KOPT-K1 (cell line): ENCODE data around the gene P2RX4.
"Not testable (repeated sequence)": the region's sequence is repeated elsewhere in the genome, so short reads cannot be mapped to it uniquely, and the experiment has no call there.

Source experiments
- H3K27ac ChIP-seq: fragments of 200-600 bp; sonication (generic); 2 replicates; pipeline ENCODE4 v1.5.1; 2016; ENCODE audit warnings: antibody characterized with exemption, mild to moderate bottlenecking, low read depth, low read length; ENCODE audit not compliant: poor library complexity, severe bottlenecking
- H3K36me3 ChIP-seq: fragments of 200-600 bp; sonication (generic); 2 replicates; pipeline ENCODE4 v1.5.1; 2017; ENCODE audit warnings: antibody characterized with exemption, mild to moderate bottlenecking, low read length, moderate library complexity; ENCODE audit not compliant: insufficient read depth
- H3K9me3 ChIP-seq: fragments of 200-600 bp; sonication (generic); 2 replicates; pipeline ENCODE4 v1.5.1; 2017; ENCODE audit warnings: antibody characterized with exemption, low read length, mild to moderate bottlenecking; ENCODE audit not compliant: insufficient read depth, poor library complexity, severe bottlenecking

The P2RX4 gene

GRCh38 chr12:121255433-121255832 is 45.5 kb downstream of the P2RX4 start:
- no peak overlapping the region for H3K27ac ChIP-seq
- H3K9me3 ChIP-seq: no peaks in the 10 kb centered on the region
- peaks cover 97% of the 10 kb centered on the region for H3K36me3 ChIP-seq

GRCh38 chr12:121257704-121258449 is 47.9 kb downstream of the P2RX4 start:
- H3K36me3 ChIP-seq: peaks cover 97% of the 10 kb centered on the region

GRCh38 chr12:121259074-121259473 is 49.1 kb downstream of the P2RX4 start:
- no peak overlapping the region for H3K27ac ChIP-seq
- peaks cover 97% of the 10 kb centered on the region for H3K36me3 ChIP-seq
- no peaks in the 10 kb centered on the region for H3K9me3 ChIP-seq

More at GRCh38 chr12:121257704-121258449, 47.9 kb downstream of the P2RX4 start:
- not testable (repeated sequence) for H3K27ac ChIP-seq, H3K9me3 ChIP-seq

GRCh38 chr12:121260091-121260490 is 50.2 kb downstream of the P2RX4 start:
- Histone ChIP-seq H3K36me3 (peaks cover 98% of the 10 kb centered on the region), H3K27ac (no peak overlapping the region), H3K9me3 (no peaks in the 10 kb centered on the region)

GRCh38 chr12:121261398-121261797 is 51.5 kb downstream of the P2RX4 start:
- Histone ChIP-seq H3K9me3 (no peaks in the 10 kb centered on the region), H3K36me3 (peaks cover 98% of the 10 kb centered on the region), H3K27ac (no peak overlapping the region)

GRCh38 chr12:121263206-121263935 is 53.4 kb downstream of the P2RX4 start:
- H3K27ac ChIP-seq: no peak overlapping the region
- no peaks in the 10 kb centered on the region for H3K9me3 ChIP-seq
- H3K36me3 ChIP-seq: peaks cover 98% of the 10 kb centered on the region

- no peaks in the 10 kb centered on the region for H3K9me3 ChIP-seq
- no peak overlapping the region for H3K27ac ChIP-seq
- H3K36me3 ChIP-seq: peaks cover 98% of the 10 kb centered on the region
Measured at GRCh38 chr12:121264135-121264534, 54.2 kb downstream of the P2RX4 start.

GRCh38 chr12:121264951-121265515 is 55.1 kb downstream of the P2RX4 start:
- Histone ChIP-seq H3K27ac (no peak overlapping the region), H3K36me3 (peaks cover 98% of the 10 kb centered on the region), H3K9me3 (no peaks in the 10 kb centered on the region)

- Histone ChIP-seq H3K27ac (no peak overlapping the region), H3K9me3 (no peaks in the 10 kb centered on the region), H3K36me3 (peaks cover 96% of the 10 kb centered on the region)
Measured at GRCh38 chr12:121267822-121268221, 57.9 kb downstream of the P2RX4 start.

- Histone ChIP-seq H3K36me3 (peaks cover 90% of the 10 kb centered on the region), H3K27ac (no peak overlapping the region), H3K9me3 (no peaks in the 10 kb centered on the region)
Measured at GRCh38 chr12:121273364-121273896, 63.5 kb downstream of the P2RX4 start.

- Histone ChIP-seq H3K9me3 (no peaks in the 10 kb centered on the region), H3K36me3 (peaks cover 90% of the 10 kb centered on the region), H3K27ac (no peak overlapping the region)
Measured at GRCh38 chr12:121274036-121274763, 64.3 kb downstream of the P2RX4 start.

GRCh38 chr12:121277374-121277759 is 67.4 kb downstream of the P2RX4 start:
- no peaks in the 10 kb centered on the region for H3K9me3 ChIP-seq
- no peak overlapping the region for H3K27ac ChIP-seq
- peaks cover 79% of the 10 kb centered on the region for H3K36me3 ChIP-seq

GRCh38 chr12:121278169-121279070 is 68.5 kb downstream of the P2RX4 start:
- no peak overlapping the region for H3K27ac ChIP-seq
- H3K36me3 ChIP-seq: peaks cover 79% of the 10 kb centered on the region
- H3K9me3 ChIP-seq: no peaks in the 10 kb centered on the region

- Histone ChIP-seq H3K9me3 (no peaks in the 10 kb centered on the region), H3K27ac (no peak overlapping the region), H3K36me3 (peaks cover 78% of the 10 kb centered on the region)
Measured at GRCh38 chr12:121279071-121279375, 69.1 kb downstream of the P2RX4 start.
